Peyer's patch (tissue), 4 donors: ENCODE measurements around the gene SPRY1. TPM values are rescaled to one million over a fixed set of nuclear protein-coding genes. Genes with fewer than 3 reads are reported as not detected.

Experiments used
- DNase-seq, 3 donors: peaks; one replicate each; pipeline ENCODE4 v3.0.0-alpha.2; 2017 to 2019
- H3K27ac ChIP-seq, 4 donors: fragments of 200-600 bp; sonication (generic); one replicate each; pipeline ENCODE4 v1.5.1; 2016 to 2019
- H3K27me3 ChIP-seq, 2 donors: fragments of 200-600 bp; sonication (generic); one replicate each; pipeline ENCODE4 v1.5.1; 2019
- H3K36me3 ChIP-seq, 3 donors: fragments of 200-600 bp; sonication (generic); one replicate each; pipeline ENCODE4 v1.5.1; 2016 to 2019
- H3K4me1 ChIP-seq, 4 donors: fragments of 200-600 bp; sonication (generic); one replicate each; pipeline ENCODE4 v1.5.1; 2016 to 2019
- H3K4me3 ChIP-seq, 4 donors: fragments of 200-600 bp; sonication (generic); 1 replicate in 3 of 4; 2 replicates in 1 of 4; pipeline ENCODE4 v1.5.1; 2016 to 2019; ENCODE audit warnings: mild to moderate bottlenecking in 1 of 4
- H3K9me3 ChIP-seq, 4 donors: fragments of 200-600 bp; sonication (generic); one replicate each; pipeline ENCODE4 v1.5.1; 2016 to 2019; ENCODE audit warnings: mild to moderate bottlenecking in 1 of 4
- CTCF ChIP-seq, 6 experiments: fragments of 450-650 bp in 4 of 6; fragments of 200-600 bp in 2 of 6; sonication (generic) in 1 of 6; IDR thresholded peaks; one replicate each; pipeline ENCODE4 v1.5.1; 2017 to 2019; ENCODE audit warnings: antibody characterized with exemption in 6 of 6, mild to moderate bottlenecking in 3 of 6, moderate library complexity in 1 of 6
- POLR2A ChIP-seq, 2 donors: fragments of 450-650 bp; IDR thresholded peaks; one replicate each; pipeline ENCODE4 v1.5.1; 2017; ENCODE audit warnings: antibody characterized with exemption in 2 of 2, mild to moderate bottlenecking in 2 of 2, moderate library complexity in 2 of 2
- total RNA-seq, 4 donors: library from RNA; depleted of rRNA; stranded (reverse); fragments of >200 nt; gene quantifications; one replicate each; pipeline ENCODE4 v1.1.0, GENCODE V29; 2016

The SPRY1 gene
- total RNA-seq, 4 donors from 2014 or later: 10.7 to 43.7 (median 39.8) TPM

GRCh38 chr4:123363729-123364128, 32.9 kb upstream of the SPRY1 start:
- Histone ChIP-seq H3K27me3 (no peaks in the 10 kb centered on the region), H3K9me3 (no peaks in the 10 kb centered on the region), H3K36me3 (no peaks in the 10 kb centered on the region), H3K4me1 (no peaks in the 10 kb centered on the region), H3K27ac (peak overlapping the region in 1 of 4 donors; percentile 21), H3K4me3 (no peak overlapping the region)
- DNase-seq: peak in 2 of 3 donors; percentile 49 to 57
- no peak for TF ChIP-seq POLR2A (IDR thresholded peaks at IDR 0.05)
- TF ChIP-seq CTCF (IDR thresholded peaks at IDR 0.05): no peak

- no peak overlapping the region for H3K4me3 ChIP-seq
- DNase-seq: no peak
- no peaks in the 10 kb centered on the region for H3K36me3 ChIP-seq
- H3K27me3 ChIP-seq: no peaks in the 10 kb centered on the region
- TF ChIP-seq CTCF (IDR thresholded peaks at IDR 0.05) (no peak), POLR2A (IDR thresholded peaks at IDR 0.05) (no peak)
- H3K9me3 ChIP-seq: no peaks in the 10 kb centered on the region
- H3K4me1 ChIP-seq: no peaks in the 10 kb centered on the region
- H3K27ac ChIP-seq: no peak overlapping the region
These were observed 31.7 kb upstream of the SPRY1 start for GRCh38 chr4:123364906-123365305.

- Histone ChIP-seq H3K36me3 (no peaks in the 10 kb centered on the region), H3K9me3 (no peaks in the 10 kb centered on the region), H3K27ac (no peak overlapping the region), H3K4me3 (no peak overlapping the region), H3K27me3 (no peaks in the 10 kb centered on the region), H3K4me1 (no peaks in the 10 kb centered on the region)
- DNase-seq: no peak
- TF ChIP-seq POLR2A (IDR thresholded peaks at IDR 0.05): no peak
- TF ChIP-seq CTCF (IDR thresholded peaks at IDR 0.05): no peak
These were observed 31.2 kb upstream of the SPRY1 start for GRCh38 chr4:123365412-123365811.

GRCh38 chr4:123366144-123366748, 30.3 kb upstream of the SPRY1 start:
- Histone ChIP-seq H3K27me3 (no peaks in the 10 kb centered on the region), H3K9me3 (no peaks in the 10 kb centered on the region), H3K27ac (no peak overlapping the region), H3K36me3 (no peaks in the 10 kb centered on the region), H3K4me3 (no peak overlapping the region), H3K4me1 (no peaks in the 10 kb centered on the region)
- TF ChIP-seq POLR2A (IDR thresholded peaks at IDR 0.05) (no peak), CTCF (IDR thresholded peaks at IDR 0.05) (no peak)
- no peak for DNase-seq

- no peak for TF ChIP-seq CTCF (IDR thresholded peaks at IDR 0.05)
- TF ChIP-seq POLR2A (IDR thresholded peaks at IDR 0.05): no peak
- Histone ChIP-seq H3K27me3 (no peaks in the 10 kb centered on the region), H3K9me3 (no peaks in the 10 kb centered on the region), H3K36me3 (no peaks in the 10 kb centered on the region), H3K4me1 (no peaks in the 10 kb centered on the region), H3K4me3 (no peak overlapping the region), H3K27ac (no peak overlapping the region)
- no peak for DNase-seq
These were observed 17.8 kb upstream of the SPRY1 start for GRCh38 chr4:123378794-123379193.

GRCh38 chr4:123379392-123379791, 17.2 kb upstream of the SPRY1 start:
- no peaks in the 10 kb centered on the region for H3K27me3 ChIP-seq
- no peak for DNase-seq
- H3K27ac ChIP-seq: no peak overlapping the region
- TF ChIP-seq POLR2A (IDR thresholded peaks at IDR 0.05) (no peak), CTCF (IDR thresholded peaks at IDR 0.05) (no peak)
- no peak overlapping the region for H3K4me3 ChIP-seq
- no peaks in the 10 kb centered on the region for H3K36me3 ChIP-seq
- H3K9me3 ChIP-seq: no peaks in the 10 kb centered on the region
- H3K4me1 ChIP-seq: no peaks in the 10 kb centered on the region
